ENCODE measurements around the gene MAZ.

The MAZ gene

DNA sequence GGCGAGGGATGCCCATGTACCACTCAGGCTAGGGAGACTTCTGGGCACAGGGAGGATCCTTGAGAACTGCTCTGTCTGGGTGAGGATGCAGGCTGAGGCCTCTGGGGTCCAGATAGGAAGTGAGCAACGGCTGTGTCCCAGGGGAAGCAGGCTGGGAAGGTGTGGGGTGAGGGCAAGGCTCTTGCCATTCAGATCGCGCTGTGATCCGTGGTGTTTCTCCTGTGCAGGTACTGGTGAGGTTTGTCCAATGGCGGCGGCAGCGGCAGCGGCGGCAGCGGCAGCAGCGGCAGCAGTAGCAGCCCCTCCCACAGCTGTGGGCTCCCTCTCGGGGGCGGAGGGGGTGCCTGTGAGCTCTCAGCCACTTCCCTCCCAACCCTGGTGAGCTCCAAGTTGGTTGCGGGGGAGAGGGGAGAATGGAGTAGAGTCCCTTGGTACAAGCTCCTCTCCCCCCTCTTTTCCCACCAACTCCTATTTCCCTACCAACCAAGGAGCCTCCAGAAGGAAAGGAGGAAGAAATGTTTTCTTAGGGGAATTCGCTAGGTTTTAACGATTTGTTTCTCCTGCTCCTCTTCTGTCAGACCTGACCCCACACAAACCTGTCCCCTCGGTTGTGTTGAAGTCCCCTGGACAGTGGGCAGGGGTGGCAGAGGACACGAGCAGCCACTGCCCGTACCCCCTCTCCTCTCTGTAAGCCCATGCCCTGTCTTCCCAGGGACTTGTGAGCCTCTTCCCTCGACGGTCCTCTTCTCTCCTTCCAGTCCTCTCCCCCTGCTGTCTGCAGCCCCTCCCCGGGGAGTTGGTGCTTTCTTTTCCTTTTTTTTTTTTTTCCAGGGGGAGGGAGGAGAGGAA is 3.7 kb downstream of the MAZ start:
- DNase-seq: no peak

DNA sequence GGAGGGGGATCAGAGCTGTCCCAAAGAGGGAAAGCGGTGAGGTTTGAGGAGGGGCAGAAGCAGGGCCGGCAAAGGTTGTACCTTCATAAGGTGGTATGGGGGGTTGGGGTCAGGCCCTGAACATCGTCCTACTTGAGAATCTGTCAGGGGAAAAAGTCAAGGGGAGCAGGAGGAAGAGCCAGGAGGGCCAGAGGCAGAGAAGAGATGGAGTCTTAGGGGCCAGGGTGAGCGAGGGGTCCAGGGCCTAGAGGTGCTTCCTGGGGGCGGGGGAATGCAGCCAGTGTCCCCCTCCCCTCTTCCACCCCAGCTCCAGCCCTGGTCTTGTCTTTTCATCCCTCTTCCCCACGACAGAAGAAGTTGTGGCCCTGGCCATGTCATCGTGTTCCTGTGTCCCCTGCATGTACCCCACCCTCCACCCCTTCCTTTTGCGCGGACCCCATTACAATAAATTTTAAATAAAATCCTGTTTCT is 4.4 kb downstream of the MAZ start:
- no peak for DNase-seq

DNA sequence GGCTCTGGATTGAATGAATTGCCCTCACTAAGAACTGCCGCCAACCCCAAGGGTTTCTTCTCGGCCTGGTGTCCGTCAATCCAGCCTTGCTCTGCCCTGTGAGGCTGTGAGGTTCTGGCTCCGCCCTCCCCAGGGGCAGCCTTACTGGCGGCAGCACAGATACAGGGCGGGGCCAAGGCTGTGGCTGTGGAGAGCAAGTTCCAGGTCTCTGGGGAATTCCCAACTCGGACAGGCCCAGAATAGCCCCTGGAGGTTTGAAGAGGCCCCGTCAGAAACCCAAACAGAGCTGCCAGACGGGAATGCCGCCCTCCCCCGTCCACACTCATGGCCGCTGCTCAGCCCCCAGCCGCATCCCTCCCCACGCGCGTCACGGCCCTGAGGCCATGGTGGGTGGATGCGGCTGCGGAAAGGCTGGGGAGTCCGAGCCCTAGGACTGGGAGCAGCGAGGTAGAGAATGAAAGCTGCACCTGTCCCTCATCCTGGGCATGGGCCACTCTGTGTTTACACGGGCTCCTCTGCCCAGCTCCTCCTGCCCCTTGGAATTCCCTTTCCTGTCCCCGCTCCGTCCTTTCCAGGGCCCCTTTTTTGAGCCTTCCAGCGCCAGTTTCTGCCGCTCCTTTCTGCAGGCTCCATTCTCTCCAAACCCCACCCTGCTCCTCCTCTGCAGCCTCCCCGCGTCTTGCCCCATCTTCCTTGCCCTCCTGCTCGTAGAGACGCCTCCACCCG is 5.0 kb downstream of the MAZ start:
- DNase-seq: peak; percentile 46 to 75

DNA sequence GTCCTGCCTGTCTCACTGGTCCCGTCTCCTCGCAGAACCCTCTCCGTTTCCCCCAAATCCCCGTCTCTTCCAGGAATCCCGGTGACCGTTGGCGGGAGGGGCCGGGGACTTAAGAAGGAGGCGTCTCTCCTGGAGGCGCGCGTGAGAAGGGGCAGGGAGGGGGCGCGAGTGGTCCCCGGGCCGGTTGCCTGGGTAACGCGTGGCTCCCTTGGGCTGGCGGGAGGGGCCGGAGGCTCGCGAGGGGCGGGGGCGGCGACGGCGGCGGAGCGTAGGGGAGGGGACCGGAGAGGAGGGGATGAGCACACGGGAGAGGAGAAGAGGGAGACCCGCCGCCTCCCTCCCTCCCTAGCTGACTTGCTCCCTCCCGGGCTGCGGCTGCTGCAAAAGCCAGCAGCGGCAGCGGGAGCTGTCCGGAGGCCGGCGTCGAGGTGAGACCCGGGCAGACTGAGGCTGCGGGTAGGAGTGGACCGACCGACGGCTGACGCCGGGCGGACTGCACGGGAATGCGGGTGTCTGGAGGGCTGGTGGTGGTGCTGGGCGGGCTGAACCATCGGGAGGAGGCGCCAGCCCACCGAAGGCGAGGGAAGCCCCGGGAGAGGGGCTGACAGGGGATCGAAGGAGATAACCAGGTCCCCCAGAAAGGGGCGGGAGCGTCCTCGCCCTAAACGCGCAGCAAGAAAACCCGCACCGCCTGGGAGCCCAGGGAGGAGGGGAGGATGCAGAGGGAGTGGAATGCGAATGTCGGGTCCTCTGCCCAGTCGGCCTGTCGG is 5.8 kb downstream of the MAZ start, which contains the start of gene PRRT2:
PRRT2 (plus strand) TSS at position 298 of the 770 bp plus-strand sequence. CDS start 862 bp downstream, outside the sequence.
- DNase-seq: no peak

DNA sequence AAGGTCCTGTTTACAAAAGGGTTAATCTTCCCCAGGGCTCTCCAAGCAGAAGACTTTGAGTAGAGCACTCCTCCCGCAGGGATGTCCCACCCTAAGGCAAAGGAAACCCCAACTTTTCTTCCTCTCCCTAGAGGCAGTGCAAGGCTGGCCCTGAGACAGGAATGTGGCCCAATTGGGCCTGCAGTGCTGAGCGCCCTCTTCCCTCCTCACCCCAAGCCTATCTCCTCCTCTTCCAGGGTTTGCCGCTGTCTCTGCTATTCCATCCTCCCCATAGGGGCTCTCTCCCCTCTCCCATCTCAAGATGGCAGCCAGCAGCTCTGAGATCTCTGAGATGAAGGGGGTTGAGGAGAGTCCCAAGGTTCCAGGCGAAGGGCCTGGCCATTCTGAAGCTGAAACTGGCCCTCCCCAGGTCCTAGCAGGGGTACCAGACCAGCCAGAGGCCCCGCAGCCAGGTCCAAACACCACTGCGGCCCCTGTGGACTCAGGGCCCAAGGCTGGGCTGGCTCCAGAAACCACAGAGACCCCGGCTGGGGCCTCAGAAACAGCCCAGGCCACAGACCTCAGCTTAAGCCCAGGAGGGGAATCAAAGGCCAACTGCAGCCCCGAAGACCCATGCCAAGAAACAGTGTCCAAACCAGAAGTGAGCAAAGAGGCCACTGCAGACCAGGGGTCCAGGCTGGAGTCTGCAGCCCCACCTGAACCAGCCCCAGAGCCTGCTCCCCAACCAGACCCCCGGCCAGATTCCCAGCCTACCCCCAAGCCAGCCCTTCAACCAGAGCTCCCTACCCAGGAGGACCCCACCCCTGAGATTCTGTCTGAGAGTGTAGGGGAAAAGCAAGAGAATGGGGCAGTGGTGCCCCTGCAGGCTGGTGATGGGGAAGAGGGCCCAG is 6.7 kb downstream of the MAZ start:
- no peak for DNase-seq

DNA sequence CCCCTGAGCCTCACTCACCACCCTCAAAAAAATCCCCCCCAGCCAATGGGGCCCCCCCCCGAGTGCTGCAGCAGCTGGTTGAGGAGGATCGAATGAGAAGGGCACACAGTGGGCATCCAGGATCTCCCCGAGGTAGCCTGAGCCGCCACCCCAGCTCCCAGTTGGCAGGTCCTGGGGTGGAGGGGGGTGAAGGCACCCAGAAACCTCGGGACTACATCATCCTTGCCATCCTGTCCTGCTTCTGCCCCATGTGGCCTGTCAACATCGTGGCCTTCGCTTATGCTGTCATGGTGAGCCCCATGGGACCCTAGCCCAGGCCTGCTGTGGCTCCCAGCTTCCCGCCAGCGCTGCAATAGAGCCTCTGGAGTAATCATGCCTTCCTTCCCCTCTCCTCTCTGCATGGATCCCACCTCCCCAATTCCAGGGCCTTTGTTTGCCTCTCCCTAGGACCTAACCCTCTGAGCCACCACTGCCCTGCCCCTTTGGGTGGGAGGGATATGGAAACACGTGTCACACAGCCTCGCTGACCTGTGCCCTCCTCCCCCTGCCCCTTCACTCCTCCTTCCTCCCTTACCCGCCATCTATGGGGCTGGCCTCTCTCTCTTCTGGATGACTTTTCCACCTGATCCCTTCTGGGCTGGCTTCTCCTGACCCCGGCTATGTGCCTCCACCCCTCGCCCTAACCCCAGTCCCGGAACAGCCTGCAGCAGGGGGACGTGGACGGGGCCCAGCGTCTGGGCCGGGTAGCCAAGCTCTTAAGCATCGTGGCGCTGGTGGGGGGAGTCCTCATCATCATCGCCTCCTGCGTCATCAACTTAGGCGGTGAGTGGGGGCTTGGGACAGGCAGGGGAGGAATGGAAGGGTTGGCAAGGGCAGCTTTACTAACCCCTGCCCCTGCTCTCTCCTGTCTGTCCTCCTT is 7.6 kb downstream of the MAZ start:
- DNase-seq: no peak

DNA sequence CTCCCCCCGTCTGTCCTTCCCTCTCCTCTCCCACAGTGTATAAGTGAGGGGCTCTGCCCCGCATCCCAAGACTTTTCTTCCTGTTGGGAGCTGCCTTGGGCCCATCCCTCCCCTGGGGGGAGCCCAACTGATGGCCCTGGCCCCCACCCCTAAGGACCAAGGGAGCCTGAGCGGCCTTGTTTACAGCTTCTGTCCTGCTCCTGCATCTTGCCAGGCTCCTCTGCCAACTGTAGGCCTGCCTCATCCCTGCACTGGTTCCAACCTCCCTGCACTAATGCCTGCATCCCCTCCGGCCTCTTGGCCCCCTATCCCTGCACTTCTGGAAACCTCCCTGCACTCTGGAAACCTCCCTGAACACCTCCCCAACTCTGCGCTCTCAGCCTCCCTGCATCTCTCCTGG is 8.3 kb downstream of the MAZ start:
- no peak for DNase-seq

DNA sequence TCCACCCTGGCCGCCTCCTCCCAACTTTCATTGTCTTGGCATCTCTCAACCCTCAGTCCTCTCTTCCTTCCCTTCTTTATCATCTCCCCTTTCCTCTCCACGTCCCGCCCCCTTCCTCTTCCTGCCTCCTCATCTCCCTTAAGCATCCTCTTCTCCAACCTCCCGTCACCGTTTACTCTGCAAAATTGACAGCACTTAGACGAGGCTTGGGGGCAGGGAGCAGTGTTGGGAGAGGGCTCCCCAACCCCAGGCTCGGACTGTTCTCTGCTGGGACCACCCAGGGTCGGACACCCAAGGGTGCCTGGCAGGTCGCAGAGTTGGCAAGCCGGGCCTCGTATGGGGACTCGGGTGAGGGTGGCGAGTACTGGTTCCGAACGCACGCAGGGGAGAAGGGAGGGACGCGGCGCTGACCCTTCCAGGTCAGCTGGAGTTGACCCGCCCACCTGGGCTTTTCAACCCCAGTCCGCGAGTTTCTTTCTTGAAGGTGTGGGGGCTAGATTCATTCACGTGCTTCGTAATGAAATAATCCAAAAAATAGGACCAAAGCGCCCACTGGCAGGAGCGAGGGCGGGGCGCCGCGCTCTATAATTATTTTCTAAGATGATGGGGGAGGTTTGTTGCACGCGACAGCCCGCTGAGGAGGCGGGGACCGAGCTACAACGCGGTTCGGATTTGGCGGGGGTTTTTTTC is 8.8 kb downstream of the MAZ start:
- no peak for DNase-seq

DNA sequence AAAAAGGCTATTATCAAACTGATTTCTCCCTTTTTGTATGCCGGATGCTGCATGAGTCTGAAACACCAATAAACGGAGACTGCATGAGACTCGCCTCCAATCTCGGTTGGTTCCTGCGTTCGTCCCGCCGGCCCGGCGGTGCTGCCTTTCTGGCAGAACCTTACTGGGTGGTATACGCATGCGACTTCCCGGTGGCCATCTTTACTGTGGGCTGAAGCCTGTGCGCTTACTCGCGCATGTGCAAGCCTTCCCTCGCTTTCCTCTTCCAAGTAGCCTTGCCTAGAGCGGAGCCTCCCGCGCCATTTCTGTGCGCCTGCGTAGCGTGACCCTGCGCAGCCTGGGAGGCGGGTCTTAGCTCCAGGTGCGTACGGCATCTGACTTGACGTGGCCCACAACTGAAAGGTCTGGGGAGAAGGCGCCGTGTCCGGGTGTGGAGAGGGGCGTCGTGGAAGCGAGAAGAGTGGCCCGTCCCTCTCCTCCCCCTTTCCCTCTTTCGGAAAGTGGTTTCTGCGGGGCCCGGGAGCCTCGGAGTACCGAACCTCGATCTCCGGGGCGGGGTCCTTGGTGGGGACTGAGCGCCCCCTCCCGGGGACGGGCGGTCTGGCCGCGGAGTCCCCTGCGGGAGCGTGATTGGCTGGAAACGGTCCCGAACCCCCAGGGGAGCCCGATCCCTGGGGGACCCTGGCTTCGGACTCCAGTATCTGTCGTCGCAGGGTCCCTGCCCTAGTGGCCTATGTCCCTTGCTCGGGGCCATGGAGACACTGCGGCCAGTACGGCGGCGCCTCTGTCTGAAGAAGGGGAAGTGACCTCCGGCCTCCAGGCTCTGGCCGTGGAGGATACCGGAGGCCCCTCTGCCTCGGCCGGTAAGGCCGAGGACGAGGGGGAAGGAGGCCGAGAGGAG is 9.7 kb downstream of the MAZ start, which contains the start of gene PAGR1:
PAGR1 (plus strand) TSS at position 360 of the 901 bp plus-strand sequence; CDS start at position 734, 374 bp downstream.
- peak; percentile 90 to 94 for DNase-seq

DNA sequence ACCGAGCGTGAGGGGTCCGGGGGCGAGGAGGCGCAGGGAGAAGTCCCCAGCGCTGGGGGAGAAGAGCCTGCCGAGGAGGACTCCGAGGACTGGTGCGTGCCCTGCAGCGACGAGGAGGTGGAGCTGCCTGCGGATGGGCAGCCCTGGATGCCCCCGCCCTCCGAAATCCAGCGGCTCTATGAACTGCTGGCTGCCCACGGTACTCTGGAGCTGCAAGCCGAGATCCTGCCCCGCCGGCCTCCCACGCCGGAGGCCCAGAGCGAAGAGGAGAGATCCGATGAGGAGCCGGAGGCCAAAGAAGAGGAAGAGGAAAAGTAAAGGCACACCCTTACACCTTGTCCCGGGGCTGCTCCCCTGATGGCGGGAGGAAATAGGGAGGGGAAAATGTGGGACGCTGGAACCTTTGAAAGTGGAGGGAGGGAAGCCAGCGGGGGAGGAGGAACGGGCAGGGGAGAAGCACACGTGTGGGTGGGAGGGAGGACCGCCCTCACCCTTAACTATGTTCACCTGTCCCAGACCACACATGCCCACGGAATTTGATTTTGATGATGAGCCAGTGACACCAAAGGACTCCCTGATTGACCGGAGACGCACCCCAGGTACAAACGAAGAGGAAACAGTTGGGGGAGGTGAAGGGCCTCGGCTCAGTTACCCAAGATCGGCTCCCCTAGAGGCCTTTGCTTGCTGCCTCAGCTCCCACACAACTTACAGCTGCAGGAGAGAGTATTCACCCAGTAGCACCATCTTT is 10.5 kb downstream of the MAZ start:
- peak in 1 of 2 experiments; percentile 21 for DNase-seq

DNA sequence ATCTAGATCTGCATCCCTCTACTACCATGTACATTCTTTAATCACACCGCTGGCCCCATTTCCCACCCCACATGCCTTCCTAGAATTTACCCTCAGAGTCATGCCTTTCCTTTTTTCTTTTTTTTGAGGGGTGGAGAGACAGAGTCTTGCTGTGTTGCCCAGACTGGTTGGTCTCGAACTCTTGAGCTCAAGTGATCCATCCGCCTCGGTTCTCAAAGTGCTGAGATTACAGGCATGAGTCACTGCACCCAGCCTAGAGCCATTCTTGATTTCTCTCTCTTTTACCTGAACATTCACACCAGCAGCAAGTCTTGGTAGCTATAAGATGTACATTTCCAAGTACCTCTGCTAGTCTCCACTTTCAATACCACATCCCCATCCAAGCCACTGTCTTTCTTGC is 11.8 kb downstream of the MAZ start:
- DNase-seq: no peak

DNA sequence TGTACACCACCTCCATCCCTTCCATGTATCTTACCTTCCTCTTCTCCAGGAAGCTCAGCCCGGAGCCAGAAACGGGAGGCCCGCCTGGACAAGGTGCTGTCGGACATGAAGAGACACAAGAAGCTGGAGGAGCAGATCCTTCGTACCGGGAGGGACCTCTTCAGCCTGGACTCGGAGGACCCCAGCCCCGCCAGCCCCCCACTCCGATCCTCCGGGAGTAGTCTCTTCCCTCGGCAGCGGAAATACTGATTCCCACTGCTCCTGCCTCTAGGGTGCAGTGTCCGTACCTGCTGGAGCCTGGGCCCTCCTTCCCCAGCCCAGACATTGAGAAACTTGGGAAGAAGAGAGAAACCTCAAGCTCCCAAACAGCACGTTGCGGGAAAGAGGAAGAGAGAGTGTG is 13.2 kb downstream of the MAZ start:
- DNase-seq: no peak

DNA sequence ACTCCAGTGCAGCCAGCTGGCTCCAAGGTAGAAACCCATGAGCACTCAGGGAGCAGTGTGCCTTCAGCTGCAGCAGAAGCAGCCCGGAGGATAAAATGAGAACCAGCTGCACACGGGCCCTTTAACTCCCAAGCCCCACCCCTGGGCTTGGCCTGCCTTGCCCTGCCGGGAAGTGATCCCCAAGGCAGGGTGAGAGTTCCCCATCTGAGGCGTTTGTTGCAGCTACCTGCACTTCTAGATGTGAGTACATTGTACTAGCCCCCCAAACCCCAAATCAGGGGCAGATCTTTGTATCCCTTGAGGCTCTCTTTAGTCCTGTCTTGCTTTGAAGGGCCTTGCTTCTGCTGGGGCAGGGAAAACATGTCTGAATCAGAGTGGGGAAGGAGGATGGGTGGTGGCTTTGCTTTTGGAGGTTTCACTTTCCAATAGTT is 14.0 kb downstream of the MAZ start, which contains the start of gene MVP:
MVP (plus strand) TSS at position 192 of the 431 bp plus-strand sequence. CDS start 10,088 bp downstream, outside the sequence.
- DNase-seq: no peak

DNA sequence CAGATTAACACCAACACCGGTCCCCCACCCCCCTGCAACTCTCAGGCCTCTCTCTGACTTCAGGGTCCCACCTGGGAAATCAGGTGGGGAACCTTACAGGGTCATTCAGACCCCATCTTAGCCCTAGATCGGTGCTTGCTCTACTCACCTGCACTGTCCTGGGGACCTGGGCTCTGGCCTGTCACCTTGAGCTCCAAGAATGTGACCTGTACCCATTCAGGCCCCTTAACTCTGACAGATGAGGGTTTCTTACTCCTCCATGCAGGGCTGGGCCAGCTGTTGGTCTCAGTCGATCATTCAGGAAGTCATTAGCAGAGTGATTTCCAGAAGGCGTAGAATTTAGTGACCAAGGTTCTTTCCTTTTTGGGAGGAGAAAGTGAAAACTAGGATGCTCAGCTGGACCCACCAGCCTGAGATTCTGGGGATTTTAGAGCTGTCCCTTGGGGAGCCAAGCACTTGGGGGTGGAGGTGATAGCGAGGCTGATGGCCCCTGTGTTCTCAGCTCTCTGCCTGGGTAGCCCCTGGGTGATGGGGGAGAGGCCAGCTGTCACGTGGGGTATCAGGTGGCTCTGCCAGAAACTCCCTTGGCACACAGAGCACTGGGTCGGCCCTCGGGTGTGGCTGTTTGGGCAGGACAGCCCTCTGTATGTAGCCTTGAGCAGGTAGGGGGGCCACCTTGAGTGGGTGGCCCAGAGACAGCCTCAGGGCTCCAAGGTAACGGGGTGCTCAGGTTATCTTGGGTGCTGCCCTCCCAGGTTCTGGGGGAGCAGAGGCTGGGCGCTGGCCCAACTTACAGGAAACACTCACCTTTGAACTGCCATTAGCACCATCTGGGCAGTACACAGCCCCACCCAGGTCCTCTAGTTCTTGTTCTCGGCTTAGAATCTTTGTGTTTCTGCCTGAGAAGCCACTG is 14.7 kb downstream of the MAZ start:
- no peak for DNase-seq

DNA sequence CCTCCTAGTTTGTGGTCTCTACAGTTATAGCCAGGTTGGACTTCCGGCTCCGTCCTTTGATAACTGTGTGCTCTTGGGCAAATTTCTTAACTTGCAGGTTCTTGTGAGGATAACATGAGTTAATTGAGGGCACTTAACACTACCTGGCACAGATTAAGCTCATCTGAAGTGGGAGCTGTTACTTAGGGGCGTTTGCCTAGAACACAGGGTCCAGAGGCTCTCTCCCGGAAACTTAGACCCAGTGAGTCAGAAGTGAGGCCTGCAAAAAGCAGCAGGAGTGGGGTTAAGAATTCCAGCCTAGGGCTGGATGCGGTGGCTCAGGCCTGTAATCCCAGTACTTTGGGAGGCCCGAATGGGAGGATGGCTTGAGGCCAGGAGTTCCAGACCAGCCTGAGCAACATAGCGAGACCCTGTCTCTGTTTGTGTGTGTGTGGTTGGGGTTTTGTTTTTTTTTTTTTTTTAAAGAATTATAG is 15.3 kb downstream of the MAZ start:
- no peak for DNase-seq

DNA sequence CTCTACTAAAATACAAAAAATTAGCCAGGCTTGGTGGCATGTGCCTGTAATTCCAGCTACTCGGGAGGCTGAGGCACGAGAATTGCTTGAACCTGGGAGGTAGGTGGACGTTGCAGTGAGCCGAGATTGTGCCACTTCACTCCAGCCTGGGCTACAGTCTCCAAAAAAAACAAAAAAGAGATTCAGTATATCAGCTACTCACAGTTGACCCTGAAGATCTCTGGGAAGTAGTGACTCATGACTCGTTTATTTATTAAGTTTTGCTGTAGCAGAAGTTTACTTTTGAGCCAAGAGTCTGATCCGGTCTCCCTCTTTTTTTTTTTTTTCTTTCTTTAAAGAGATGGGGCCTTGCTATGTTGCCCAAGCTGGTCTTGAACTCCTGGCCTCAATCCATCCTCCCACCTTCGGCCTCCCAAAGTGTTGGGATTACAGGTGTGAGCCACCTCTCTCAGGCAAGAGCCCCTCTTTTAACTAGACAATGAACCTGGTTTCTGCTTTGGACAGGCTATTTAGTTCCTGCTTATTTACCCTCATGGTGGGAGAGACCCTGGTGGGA is 18.3 kb downstream of the MAZ start:
- no peak for DNase-seq
